ENCODE data around the gene PLGRKT. TPM values are rescaled to one million over a fixed set of nuclear protein-coding genes. Genes with fewer than 3 reads are reported as not detected.
A peak's percentile ranks its signal among the peaks of the same experiment; 100 is the strongest.

Gene PLGRKT
- total and polyA plus RNA-seq, 2 experiments from 2014 or later: 15.4 to 37.1 TPM

GRCh38 chr9:5425006-5425628 lies 12.6 kb downstream of the PLGRKT start:
- H3K4me3 ChIP-seq: no peak overlapping the region
- H3K36me3 ChIP-seq: no peaks in the 10 kb centered on the region
- H3K27ac ChIP-seq: no peak overlapping the region
- TF ChIP-seq, protein P1, sequence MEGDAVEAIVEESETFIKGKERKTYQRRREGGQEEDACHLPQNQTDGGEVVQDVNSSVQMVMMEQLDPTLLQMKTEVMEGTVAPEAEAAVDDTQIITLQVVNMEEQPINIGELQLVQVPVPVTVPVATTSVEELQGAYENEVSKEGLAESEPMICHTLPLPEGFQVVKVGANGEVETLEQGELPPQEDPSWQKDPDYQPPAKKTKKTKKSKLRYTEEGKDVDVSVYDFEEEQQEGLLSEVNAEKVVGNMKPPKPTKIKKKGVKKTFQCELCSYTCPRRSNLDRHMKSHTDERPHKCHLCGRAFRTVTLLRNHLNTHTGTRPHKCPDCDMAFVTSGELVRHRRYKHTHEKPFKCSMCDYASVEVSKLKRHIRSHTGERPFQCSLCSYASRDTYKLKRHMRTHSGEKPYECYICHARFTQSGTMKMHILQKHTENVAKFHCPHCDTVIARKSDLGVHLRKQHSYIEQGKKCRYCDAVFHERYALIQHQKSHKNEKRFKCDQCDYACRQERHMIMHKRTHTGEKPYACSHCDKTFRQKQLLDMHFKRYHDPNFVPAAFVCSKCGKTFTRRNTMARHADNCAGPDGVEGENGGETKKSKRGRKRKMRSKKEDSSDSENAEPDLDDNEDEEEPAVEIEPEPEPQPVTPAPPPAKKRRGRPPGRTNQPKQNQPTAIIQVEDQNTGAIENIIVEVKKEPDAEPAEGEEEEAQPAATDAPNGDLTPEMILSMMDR (IDR thresholded peaks at IDR 0.05; ENCODE audit: low read depth, low read length): peak; percentile 40
- H3K4me1 ChIP-seq (ENCODE audit: low read depth): no peaks in the 10 kb centered on the region
- peak in 1 of 2 donors; percentile 27 for DNase-seq (ENCODE audit: low read depth in 1 of 2, low spot score in 1 of 2)
- no peaks in the 10 kb centered on the region for H3K9me3 ChIP-seq (ENCODE audit: low read depth)
- no peaks in the 10 kb centered on the region for H3K27me3 ChIP-seq

DNA sequence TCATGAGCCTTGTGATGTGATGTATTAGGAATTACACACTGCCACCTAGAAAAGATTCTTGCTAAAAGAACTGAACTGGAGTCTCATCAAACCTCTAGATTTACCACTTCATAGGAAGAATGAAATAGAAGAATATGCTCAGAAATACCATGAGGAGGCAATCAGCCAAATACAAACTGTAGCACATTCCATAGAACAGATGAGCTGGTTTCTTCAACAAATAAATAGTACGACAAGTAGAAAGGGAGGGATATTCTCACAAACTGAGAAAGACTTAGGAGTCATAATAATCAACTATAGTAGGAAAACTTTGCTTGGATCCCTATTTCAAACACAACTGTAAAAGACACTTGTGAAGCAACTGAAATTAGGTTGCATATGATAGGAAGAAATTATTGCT lies 15.4 kb downstream of the PLGRKT start:
- TF ChIP-seq, protein P1 (IDR thresholded peaks at IDR 0.05; ENCODE audit: low read depth, low read length): no peak
- H3K9me3 ChIP-seq (ENCODE audit: low read depth): no peaks in the 10 kb centered on the region
- H3K4me3 ChIP-seq: no peak overlapping the region

GRCh38 chr9:5421163-5421562 lies 16.6 kb downstream of the PLGRKT start:
- Histone ChIP-seq H3K27ac (no peak overlapping the region), H3K4me1 (ENCODE audit: low read depth) (no peaks in the 10 kb centered on the region), H3K36me3 (no peaks in the 10 kb centered on the region), H3K27me3 (no peaks in the 10 kb centered on the region), H3K4me3 (no peak overlapping the region), H3K9me3 (ENCODE audit: low read depth) (no peaks in the 10 kb centered on the region)
- DNase-seq (ENCODE audit: low read depth in 1 of 2, low spot score in 1 of 2): no peak
- TF ChIP-seq, protein P1 (IDR thresholded peaks at IDR 0.05; ENCODE audit: low read depth, low read length): no peak

More for the DNA sequence above, 15.4 kb downstream of the PLGRKT start:
- Histone ChIP-seq H3K27ac (no peak overlapping the region), H3K36me3 (no peaks in the 10 kb centered on the region), H3K27me3 (no peaks in the 10 kb centered on the region), H3K4me1 (ENCODE audit: low read depth) (no peaks in the 10 kb centered on the region)
- no peak for DNase-seq (ENCODE audit: low read depth in 1 of 2, low spot score in 1 of 2)

DNA sequence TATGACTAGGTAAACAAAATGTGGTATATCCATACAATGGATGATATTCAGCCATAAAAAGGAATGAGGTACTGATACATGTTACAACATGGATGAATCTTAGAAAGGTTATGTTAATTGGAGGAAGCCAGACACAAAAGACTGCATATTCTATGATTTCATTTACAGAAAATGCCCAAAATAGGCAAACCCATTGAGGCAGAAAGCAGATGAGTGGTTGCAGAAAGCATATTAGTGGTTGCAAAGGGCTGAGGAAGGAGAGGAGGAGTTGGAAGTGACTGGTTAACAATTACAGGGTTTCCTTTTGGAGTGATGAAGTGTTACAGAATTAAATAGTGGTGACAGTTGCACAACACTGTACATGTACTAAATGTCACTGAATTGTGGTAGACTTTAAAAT lies 17.7 kb downstream of the PLGRKT start:
- no peak for DNase-seq (ENCODE audit: low read depth in 1 of 2, low spot score in 1 of 2)
- H3K27ac ChIP-seq: no peak overlapping the region
- no peaks in the 10 kb centered on the region for H3K4me1 ChIP-seq (ENCODE audit: low read depth)
- TF ChIP-seq, protein P1 (IDR thresholded peaks at IDR 0.05; ENCODE audit: low read depth, low read length): no peak
- no peaks in the 10 kb centered on the region for H3K36me3 ChIP-seq
- no peak overlapping the region for H3K4me3 ChIP-seq
- H3K27me3 ChIP-seq: no peaks in the 10 kb centered on the region
- H3K9me3 ChIP-seq (ENCODE audit: low read depth): no peaks in the 10 kb centered on the region

GRCh38 chr9:5418481-5418880 lies 19.2 kb downstream of the PLGRKT start:
- Histone ChIP-seq H3K27me3 (no peaks in the 10 kb centered on the region), H3K36me3 (no peaks in the 10 kb centered on the region), H3K9me3 (ENCODE audit: low read depth) (no peaks in the 10 kb centered on the region), H3K4me3 (no peak overlapping the region), H3K27ac (no peak overlapping the region), H3K4me1 (ENCODE audit: low read depth) (no peaks in the 10 kb centered on the region)
- no peak for DNase-seq (ENCODE audit: low read depth in 1 of 2, low spot score in 1 of 2)
- TF ChIP-seq, protein P1 (IDR thresholded peaks at IDR 0.05; ENCODE audit: low read depth, low read length): no peak
